Fibroblast of pulmonary artery (primary cell): Measurements from ENCODE around the gene PRKAR1B.

Source experiments
- DNase-seq: peaks from one replicate; pipeline ENCODE4 v3.0.0-alpha.2; 2010; ENCODE audit warnings: low read depth
- H3K4me3 ChIP-seq: replicated peaks from 2 replicates; pipeline ENCODE4 v1.5.1; 2011; ENCODE audit warnings: low read depth, mild to moderate bottlenecking, control low read depth, low read length, moderate library complexity
- TF ChIP-seq, protein P1 (sequence below): IDR thresholded peaks from 2 replicates; pipeline ENCODE4 v1.5.1; 2011; ENCODE audit warnings: mild to moderate bottlenecking, control low read depth, low read length, inconsistent platforms; ENCODE audit errors: missing control alignments

Gene PRKAR1B

DNA sequence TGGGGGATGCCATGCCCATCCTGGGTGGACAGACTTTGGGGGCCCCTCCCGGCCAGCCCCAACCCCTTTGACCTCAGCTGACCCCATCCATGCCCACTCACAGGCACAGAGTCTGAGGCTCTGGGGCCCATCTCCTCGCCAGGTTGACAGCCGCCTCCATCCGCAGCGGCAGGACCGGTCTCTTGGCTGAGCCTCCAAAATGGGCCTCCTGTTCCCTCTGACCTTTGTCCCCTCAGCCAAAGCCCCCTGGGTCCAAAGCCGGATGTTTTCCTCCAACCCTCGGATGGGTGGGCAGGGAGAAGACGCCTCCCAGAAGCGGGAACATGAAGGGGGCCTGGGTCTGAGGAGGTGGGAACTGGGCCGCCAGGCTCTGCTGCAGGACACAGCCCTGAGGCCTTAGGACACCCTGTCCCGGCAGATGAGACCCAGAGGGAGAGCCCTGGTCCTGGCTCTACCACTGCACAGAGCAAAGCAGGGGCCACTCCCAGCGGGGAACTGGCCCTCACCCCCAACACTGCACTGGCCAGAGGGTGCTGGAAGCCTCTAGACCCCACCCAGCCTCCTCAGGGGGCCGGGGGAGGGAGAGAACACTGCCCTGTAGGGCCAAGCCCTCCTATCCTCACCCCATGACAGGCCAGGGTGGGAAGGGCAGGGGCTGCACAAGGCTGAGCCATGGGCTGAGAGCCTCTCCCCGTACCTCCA, 220.0 kb downstream of the PRKAR1B start:
- TF ChIP-seq, protein P1, sequence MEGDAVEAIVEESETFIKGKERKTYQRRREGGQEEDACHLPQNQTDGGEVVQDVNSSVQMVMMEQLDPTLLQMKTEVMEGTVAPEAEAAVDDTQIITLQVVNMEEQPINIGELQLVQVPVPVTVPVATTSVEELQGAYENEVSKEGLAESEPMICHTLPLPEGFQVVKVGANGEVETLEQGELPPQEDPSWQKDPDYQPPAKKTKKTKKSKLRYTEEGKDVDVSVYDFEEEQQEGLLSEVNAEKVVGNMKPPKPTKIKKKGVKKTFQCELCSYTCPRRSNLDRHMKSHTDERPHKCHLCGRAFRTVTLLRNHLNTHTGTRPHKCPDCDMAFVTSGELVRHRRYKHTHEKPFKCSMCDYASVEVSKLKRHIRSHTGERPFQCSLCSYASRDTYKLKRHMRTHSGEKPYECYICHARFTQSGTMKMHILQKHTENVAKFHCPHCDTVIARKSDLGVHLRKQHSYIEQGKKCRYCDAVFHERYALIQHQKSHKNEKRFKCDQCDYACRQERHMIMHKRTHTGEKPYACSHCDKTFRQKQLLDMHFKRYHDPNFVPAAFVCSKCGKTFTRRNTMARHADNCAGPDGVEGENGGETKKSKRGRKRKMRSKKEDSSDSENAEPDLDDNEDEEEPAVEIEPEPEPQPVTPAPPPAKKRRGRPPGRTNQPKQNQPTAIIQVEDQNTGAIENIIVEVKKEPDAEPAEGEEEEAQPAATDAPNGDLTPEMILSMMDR: no peak
- no peak overlapping the region for H3K4me3 ChIP-seq
- DNase-seq: no peak

DNA sequence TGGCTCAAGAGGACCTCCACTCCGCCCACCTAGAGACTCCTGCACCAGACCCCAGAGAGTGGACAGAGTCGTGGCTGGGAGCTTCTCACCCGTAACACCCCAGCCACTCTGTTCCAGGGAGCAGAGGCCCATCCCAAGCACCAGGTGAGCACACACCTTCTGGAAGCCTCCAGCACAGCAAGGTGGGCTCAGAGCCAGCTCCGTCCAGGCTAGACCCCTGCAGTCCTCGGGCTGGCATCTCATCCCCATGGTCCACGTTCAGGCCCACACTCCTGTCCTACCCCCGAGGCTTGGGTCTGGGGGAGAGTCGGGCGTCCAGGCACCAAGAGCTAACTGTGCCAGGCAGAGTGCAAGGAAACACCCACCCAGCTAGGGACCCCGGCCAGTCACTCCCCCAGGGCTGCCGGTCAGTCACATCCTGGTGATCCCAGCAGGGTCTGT, 220.7 kb downstream of the PRKAR1B start:
- no peak for DNase-seq
- H3K4me3 ChIP-seq: no peak overlapping the region
- TF ChIP-seq, protein P1: no peak

DNA sequence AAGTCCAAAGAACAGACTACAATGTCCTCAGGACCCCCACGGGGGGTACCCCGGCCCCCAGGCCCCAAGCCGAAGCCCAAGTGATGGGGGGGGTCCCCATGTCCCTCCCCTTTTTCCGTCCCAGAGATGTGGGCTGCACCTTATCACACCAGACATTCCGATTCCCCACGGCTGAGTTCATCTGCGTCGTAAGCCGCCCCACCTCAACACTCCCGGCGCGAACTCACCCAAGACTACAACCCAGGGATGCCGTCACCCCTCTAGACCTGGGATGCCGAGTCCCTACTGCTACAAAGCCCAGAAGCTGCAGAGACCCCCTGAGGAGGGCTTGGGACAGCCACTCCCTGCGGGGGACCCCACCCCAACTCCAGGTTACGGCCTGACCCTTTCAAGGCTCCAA, 221.9 kb downstream of the PRKAR1B start:
- TF ChIP-seq, protein P1: no peak
- H3K4me3 ChIP-seq: no peak overlapping the region
- no peak for DNase-seq

DNA sequence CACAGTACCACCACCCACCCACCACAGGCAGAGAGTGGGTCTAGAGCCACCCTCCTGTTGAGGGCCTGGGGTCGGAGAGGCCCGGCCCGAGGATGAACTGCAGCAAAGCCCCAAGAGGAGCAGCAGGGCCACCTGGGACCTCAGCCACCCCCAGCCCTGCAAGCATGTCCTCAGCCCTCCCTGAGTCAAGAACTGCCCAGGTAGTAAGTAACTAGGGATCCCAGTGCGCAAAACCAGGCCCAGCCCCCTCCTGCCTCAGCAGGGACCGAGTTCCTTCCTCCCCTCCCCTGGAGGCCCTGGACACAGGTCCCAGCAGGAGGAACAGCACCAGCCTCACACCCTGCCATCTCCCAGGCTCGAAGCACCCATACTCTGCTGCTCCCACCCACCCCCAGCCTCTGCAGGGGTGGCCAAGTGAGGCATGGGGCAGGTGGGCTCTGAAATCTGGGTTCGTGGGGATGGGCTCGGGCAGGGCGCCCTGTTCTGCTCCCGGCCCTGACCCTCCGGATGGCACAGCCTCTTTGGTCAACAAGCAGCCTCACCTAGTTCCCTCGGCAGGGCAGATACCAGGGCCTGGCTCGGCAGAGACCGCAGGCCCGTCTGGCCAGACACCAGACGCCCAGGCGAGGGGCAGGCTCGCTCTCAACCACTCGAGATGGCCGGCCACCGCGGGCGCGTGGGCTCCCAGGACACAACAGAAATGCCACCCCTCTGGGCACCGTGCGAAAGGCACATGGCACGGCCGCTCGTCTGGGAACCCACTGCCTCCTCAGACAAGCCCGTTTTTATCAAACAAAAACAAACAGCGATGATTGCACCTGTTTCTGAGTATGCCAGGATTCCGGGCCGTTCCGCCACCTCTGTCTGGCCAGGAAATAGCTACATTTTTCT, 222.6 kb downstream of the PRKAR1B start:
- no peak for DNase-seq
- TF ChIP-seq, protein P1: no peak

DNA sequence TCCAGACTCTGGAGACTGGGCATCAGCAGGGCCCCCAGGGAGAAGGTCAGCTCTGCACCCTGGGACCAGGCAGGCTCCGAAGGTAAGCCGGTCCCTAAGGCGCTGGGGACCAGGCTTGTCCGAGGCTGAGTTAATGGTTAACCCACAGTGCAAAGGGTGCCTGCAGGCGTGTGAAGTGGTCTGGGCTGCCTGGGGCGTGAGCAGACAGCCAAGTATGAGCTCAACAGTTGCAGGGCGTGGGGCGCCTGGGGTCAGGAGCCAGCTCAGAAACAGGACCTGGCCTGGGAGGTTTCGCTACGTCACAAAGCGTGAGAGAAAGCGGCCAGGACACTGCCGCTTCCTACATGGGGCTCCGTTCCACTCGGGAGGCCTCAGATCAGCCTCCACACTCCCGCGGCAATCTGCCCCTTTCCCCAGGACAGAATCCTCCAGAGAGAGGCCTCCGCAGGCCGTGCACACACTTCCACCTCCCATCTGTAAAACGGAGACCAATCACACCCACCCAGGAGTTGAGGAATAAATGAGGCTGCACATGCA, 223.4 kb downstream of the PRKAR1B start:
- TF ChIP-seq, protein P1: no peak
- DNase-seq: no peak
- H3K4me3 ChIP-seq: no peak overlapping the region

More for the DNA sequence above, 222.6 kb downstream of the PRKAR1B start:
- H3K4me3 ChIP-seq: no peak overlapping the region

DNA sequence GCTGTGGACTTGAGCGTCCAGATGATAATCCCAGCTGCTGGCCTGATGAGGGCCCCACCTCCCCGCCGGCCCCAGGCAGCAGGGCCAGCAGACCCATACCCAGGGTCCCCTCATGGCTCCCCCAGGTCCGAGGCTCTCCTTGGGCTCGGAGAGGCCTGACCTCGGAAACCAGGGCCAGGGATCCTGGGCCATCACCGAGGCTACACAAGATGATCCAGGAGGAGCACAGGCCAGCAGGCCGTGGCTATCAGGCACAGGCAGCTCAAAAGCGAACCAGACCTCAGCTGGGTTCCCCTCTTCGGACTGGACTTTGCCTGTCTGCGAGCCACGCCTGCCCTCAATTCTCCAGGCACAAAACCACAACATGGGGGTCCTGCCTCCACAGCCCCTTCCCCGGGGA, 224.8 kb downstream of the PRKAR1B start:
- TF ChIP-seq, protein P1: no peak
- no peak overlapping the region for H3K4me3 ChIP-seq
- DNase-seq: no peak
